Smooth muscle cell (in vitro differentiated cells): ENCODE results near the gene IFT122. TPM values are rescaled to one million over a fixed set of nuclear protein-coding genes. Genes with fewer than 3 reads are reported as not detected.

Source experiments
- DNase-seq: peaks from one replicate; lab custom pipeline; 2025; ENCODE audit not compliant: unreplicated experiment; lab: John Stamatoyannopoulos, UW
- H2AFZ ChIP-seq: fragments of 200-600 bp; sonication (generic); 2 replicates; pipeline ENCODE4 v1.6.0; 2016; ENCODE audit warnings: antibody characterized with exemption, low read depth, mild to moderate bottlenecking
- H3F3A ChIP-seq: fragments of 200-600 bp; sonication (generic); 2 replicates; pipeline ENCODE4 v1.6.0; 2017; ENCODE audit warnings: antibody characterized with exemption, low read depth
- H3K27ac ChIP-seq: fragments of 200-600 bp; sonication (generic); 2 replicates; pipeline ENCODE4 v1.5.1; 2016; ENCODE audit warnings: low read depth, mild to moderate bottlenecking
- H3K27me3 ChIP-seq: fragments of 200-600 bp; sonication (generic); 2 replicates; pipeline ENCODE4 v1.6.1; 2016; ENCODE audit warnings: low read depth, mild to moderate bottlenecking
- H3K36me3 ChIP-seq: fragments of 200-600 bp; sonication (generic); 2 replicates; pipeline ENCODE4 v1.5.1; 2016; ENCODE audit warnings: low read depth
- H3K4me1 ChIP-seq: fragments of 200-600 bp; sonication (generic); 2 replicates; pipeline ENCODE4 v1.5.1; 2016; ENCODE audit warnings: low read depth
- H3K4me2 ChIP-seq: fragments of 200-600 bp; sonication (generic); 2 replicates; pipeline ENCODE4 v1.6.0; 2016; ENCODE audit warnings: mild to moderate bottlenecking
- H3K4me3 ChIP-seq: fragments of 200-600 bp; sonication (generic); 2 replicates; pipeline ENCODE4 v1.5.1; 2016; ENCODE audit warnings: mild to moderate bottlenecking
- H3K79me2 ChIP-seq: fragments of 200-600 bp; sonication (generic); 2 replicates; pipeline ENCODE4 v1.6.0; 2016; ENCODE audit warnings: low read depth, mild to moderate bottlenecking
- H3K9ac ChIP-seq: fragments of 200-600 bp; sonication (generic); 2 replicates; pipeline ENCODE4 v1.6.0; 2016; ENCODE audit warnings: low read depth
- H3K9me3 ChIP-seq: fragments of 200-600 bp; sonication (generic); replicated peaks from 2 replicates; pipeline ENCODE4 v1.5.1; 2016; ENCODE audit warnings: low read depth
- H4K20me1 ChIP-seq: fragments of 200-600 bp; sonication (generic); 2 replicates; pipeline ENCODE4 v1.6.0; 2016; ENCODE audit warnings: low read depth
- WGBS: methylation state at CpG from one replicate; pipeline ENCODE4 v1.1.7; 2016; ENCODE audit warnings: low lambda C conversion rate; 5-methylcytosine and 5-hydroxymethylcytosine counted together
- polyA plus RNA-seq: library from polyadenylated mRNA; unstranded; fragments of >200 nt; fragmentation: Nextera tagmentation; extraction: Ambion mirVana; gene quantifications from 2 replicates; pipeline ENCODE4 v1.2.1, GENCODE V29; 2016
- total RNA-seq: library from RNA; depleted of rRNA; stranded (reverse); fragments of >200 nt; gene quantifications from 2 replicates; pipeline ENCODE4 v1.2.3, GENCODE V29; 2014
- TF ChIP-seq, protein P1 (sequence below): fragments of 200-600 bp; sonication (generic); IDR thresholded peaks from 2 replicates; pipeline ENCODE4 v1.5.1; 2017; ENCODE audit warnings: borderline replicate concordance, mild to moderate bottlenecking, antibody characterized with exemption; ENCODE audit not compliant: insufficient read depth, poor library complexity, severe bottlenecking

IFT122 gene
- total and polyA plus RNA-seq, 2 experiments from 2014 or later = 13.4 to 17.4 TPM

DNA sequence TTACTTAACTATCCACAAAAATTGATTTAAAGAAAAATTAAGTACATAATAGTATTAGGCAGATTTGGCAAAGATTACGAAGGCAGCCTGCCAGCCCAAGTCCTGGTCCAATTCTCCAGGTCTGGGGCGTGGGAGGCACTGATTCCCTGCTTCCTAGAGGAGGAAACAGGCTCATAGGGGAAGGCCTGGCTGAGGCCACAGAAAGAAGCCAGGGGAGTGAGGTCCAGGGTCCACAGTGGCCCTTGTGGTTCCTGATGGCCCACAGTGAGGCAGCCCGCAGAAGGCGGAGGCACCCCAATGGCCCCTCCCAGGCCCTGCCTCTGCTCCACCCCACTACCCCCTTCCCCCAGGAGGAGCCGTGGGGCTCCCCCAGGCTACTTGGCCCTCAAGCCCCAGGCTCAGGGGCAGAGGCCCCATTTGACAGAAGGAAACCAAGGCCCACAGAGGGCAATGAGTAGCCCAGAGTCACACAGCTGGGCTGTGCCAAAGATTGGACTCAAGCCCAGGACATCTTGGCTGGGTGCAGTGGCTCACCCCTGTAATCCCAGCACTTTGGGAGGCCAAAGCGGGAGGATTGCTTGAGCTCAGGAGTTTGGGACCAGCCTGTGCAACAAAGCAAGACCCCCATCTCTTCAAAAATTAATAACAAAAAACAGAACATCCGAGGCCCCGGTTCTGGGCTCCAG is 124.0 kb downstream of the IFT122 start:
- no peak for DNase-seq
- 98% methylated on average over 6 of the region's 8 CpGs for WGBS
- Histone ChIP-seq H3K79me2 (no peaks in the 10 kb centered on the region), H2AFZ (no peak overlapping the region), H3K9ac (no peak overlapping the region), H3K4me1 (peaks cover 16% of the 10 kb centered on the region), H3K9me3 (no peaks in the 10 kb centered on the region), H4K20me1 (no peaks in the 10 kb centered on the region), H3K4me2 (no peak overlapping the region), H3K27me3 (no peaks in the 10 kb centered on the region), H3F3A (peaks cover 4% of the 10 kb centered on the region), H3K36me3 (no peaks in the 10 kb centered on the region), H3K4me3 (no peak overlapping the region), H3K27ac (peak overlapping the region; percentile 7)
- TF ChIP-seq, protein P1, sequence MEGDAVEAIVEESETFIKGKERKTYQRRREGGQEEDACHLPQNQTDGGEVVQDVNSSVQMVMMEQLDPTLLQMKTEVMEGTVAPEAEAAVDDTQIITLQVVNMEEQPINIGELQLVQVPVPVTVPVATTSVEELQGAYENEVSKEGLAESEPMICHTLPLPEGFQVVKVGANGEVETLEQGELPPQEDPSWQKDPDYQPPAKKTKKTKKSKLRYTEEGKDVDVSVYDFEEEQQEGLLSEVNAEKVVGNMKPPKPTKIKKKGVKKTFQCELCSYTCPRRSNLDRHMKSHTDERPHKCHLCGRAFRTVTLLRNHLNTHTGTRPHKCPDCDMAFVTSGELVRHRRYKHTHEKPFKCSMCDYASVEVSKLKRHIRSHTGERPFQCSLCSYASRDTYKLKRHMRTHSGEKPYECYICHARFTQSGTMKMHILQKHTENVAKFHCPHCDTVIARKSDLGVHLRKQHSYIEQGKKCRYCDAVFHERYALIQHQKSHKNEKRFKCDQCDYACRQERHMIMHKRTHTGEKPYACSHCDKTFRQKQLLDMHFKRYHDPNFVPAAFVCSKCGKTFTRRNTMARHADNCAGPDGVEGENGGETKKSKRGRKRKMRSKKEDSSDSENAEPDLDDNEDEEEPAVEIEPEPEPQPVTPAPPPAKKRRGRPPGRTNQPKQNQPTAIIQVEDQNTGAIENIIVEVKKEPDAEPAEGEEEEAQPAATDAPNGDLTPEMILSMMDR = no peak

DNA sequence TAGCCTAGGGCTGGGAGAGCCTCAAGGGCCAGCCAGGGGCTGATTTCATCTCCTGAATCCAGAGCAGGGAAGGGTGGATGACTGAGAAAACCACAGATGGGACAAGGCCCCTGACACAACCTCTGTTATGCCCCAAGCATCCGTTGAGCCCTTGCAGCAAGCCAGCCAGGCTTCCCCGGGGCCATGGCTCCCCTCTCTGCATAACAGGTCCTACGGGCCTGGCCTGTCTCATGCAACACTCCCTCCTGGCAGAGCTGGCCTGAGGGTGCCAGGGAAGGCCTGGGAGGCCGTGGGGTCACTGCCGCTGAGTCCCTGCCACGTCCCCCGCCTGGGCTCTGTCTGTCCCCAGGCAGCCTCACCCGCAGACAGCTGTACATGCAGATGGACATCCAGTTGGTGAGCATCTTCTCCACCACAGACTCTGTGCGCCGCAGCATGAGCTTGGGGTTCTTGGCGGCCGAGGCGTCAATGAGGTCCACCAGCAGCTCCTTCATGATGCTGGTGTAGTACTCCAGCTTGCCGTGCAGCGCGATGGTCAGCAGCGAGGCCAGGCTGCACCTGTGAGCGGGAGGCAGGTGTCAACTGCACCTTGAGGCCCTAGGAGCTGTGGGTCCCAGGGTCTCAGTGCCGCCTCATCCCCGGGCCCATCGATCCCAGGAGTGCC is 125.1 kb downstream of the IFT122 start:
- no peaks in the 10 kb centered on the region for H3K79me2 ChIP-seq
- no peak overlapping the region for H3K4me2 ChIP-seq
- H3F3A ChIP-seq = no peaks in the 10 kb centered on the region
- no peak for DNase-seq
- H3K27me3 ChIP-seq = no peaks in the 10 kb centered on the region
- H4K20me1 ChIP-seq = no peaks in the 10 kb centered on the region
- no peak overlapping the region for H3K27ac ChIP-seq
- TF ChIP-seq, protein P1 = no peak
- WGBS = 89% methylated on average over 19 of the region's 21 CpGs
- no peaks in the 10 kb centered on the region for H3K9me3 ChIP-seq
- H3K4me1 ChIP-seq = peaks cover 14% of the 10 kb centered on the region
- H3K9ac ChIP-seq = no peak overlapping the region
- no peak overlapping the region for H3K4me3 ChIP-seq
- H3K36me3 ChIP-seq = no peaks in the 10 kb centered on the region
- no peak overlapping the region for H2AFZ ChIP-seq

GRCh38 chr3:129565902-129566301 is 125.9 kb downstream of the IFT122 start:
- Histone ChIP-seq H2AFZ (no peak overlapping the region), H3K27ac (no peak overlapping the region), H3K4me1 (peaks cover 6% of the 10 kb centered on the region), H3K79me2 (no peaks in the 10 kb centered on the region), H4K20me1 (no peaks in the 10 kb centered on the region), H3K9ac (no peak overlapping the region), H3K4me3 (no peak overlapping the region), H3F3A (no peaks in the 10 kb centered on the region), H3K9me3 (no peaks in the 10 kb centered on the region), H3K27me3 (no peaks in the 10 kb centered on the region), H3K36me3 (no peaks in the 10 kb centered on the region), H3K4me2 (no peak overlapping the region)
- 98% methylated on average over 7 of the region's 7 CpGs for WGBS
- TF ChIP-seq, protein P1 = no peak
- DNase-seq = no peak
